HEK293 (cell line): Measurements from ENCODE around the gene FAM43A.

Experiments
- CTCF ChIA-PET: fragments of 350-600 bp; formaldehyde crosslinking; extraction: SDS; loops from one replicate; lab custom pipeline; 2021; ENCODE audit warnings: antibody characterized with exemption; lab: Yijun Ruan, JAX
- POLR2A ChIA-PET: fragments of 300-600 bp; formaldehyde crosslinking; extraction: SDS; loops from one replicate; lab custom pipeline; 2020; ENCODE audit warnings: antibody characterized with exemption, inconsistent platforms; lab: Yijun Ruan, JAX
- H3K27ac ChIP-seq: fragments of 200-500 bp; sonication (Bioruptor generic); 2 replicates; pipeline ENCODE4 v1.5.1; 2014; ENCODE audit warnings: low read depth, low read length, control low read depth, inconsistent platforms; ENCODE audit errors: extremely low read depth
- H3K36me3 ChIP-seq, 2 experiments: fragments of 200-500 bp in 1 of 2; sonication (Bioruptor generic) in 1 of 2; 1 replicate in 1 of 2; 2 replicates in 1 of 2; pipeline ENCODE4 v1.5.1; 2014 to 2017; ENCODE audit warnings: inconsistent platforms in 2 of 2, low read length in 2 of 2; ENCODE audit not compliant: control insufficient read depth in 2 of 2, insufficient read depth in 1 of 2
- H3K4me1 ChIP-seq: fragments of 200-500 bp; sonication (Bioruptor generic); 2 replicates; pipeline ENCODE4 v1.5.1; 2014; ENCODE audit warnings: mild to moderate bottlenecking, low read length, inconsistent platforms; ENCODE audit not compliant: control insufficient read depth, insufficient read depth
- H3K4me3 ChIP-seq: 2 replicates; pipeline ENCODE4 v1.5.1; 2011; ENCODE audit warnings: low read depth, mild to moderate bottlenecking, control low read depth, low read length, moderate library complexity
- H3K9me3 ChIP-seq: fragments of 200-500 bp; sonication (Bioruptor generic); 2 replicates; pipeline ENCODE4 v1.5.1; 2014; ENCODE audit warnings: low read depth, low read length, inconsistent platforms; ENCODE audit not compliant: control insufficient read depth, insufficient read depth
- OVOL3 ChIP-seq: fragments of 450-650 bp; formaldehyde crosslinking; IDR thresholded peaks from 2 replicates; pipeline ENCODE4 v1.5.1; 2016; ENCODE audit warnings: missing biosample characterization, missing genetic modification characterization
- PATZ1 ChIP-seq: fragments of 450-650 bp; formaldehyde crosslinking; IDR thresholded peaks from 2 replicates; pipeline ENCODE4 v1.5.1; 2016; ENCODE audit warnings: missing biosample characterization, missing genetic modification characterization
- WT1 ChIP-seq: fragments of 450-650 bp; formaldehyde crosslinking; IDR thresholded peaks from 2 replicates; pipeline ENCODE4 v1.5.1; 2016; ENCODE audit warnings: missing biosample characterization, missing genetic modification characterization
- YY2 ChIP-seq: fragments of 450-650 bp; formaldehyde crosslinking; IDR thresholded peaks from 2 replicates; pipeline ENCODE4 v1.5.1; 2016; ENCODE audit warnings: missing biosample characterization, missing genetic modification characterization
- ZBTB11 ChIP-seq: fragments of 450-650 bp; formaldehyde crosslinking; conservative IDR thresholded peaks from 2 replicates; pipeline ENCODE4 v1.5.1; 2016; ENCODE audit warnings: low read depth, missing biosample characterization, missing genetic modification characterization
- ZFHX2 ChIP-seq: fragments of 450-650 bp; formaldehyde crosslinking; conservative IDR thresholded peaks from 2 replicates; pipeline ENCODE4 v1.5.1; 2016; ENCODE audit warnings: missing biosample characterization, missing genetic modification characterization
- ZNF138 ChIP-seq: fragments of 450-650 bp; formaldehyde crosslinking; IDR thresholded peaks from 2 replicates; pipeline ENCODE4 v1.5.1; 2016; ENCODE audit warnings: missing biosample characterization, missing genetic modification characterization, borderline replicate concordance
- ZNF148 ChIP-seq: fragments of 450-650 bp; formaldehyde crosslinking; IDR thresholded peaks from 2 replicates; pipeline ENCODE4 v1.5.0; 2017; ENCODE audit warnings: missing biosample characterization, missing genetic modification characterization, borderline replicate concordance
- ZNF221 ChIP-seq: fragments of 450-650 bp; formaldehyde crosslinking; IDR thresholded peaks from 2 replicates; pipeline ENCODE4 v1.5.1; 2017; ENCODE audit warnings: missing biosample characterization, missing genetic modification characterization, borderline replicate concordance
- ZNF23 ChIP-seq: fragments of 450-650 bp; formaldehyde crosslinking; IDR thresholded peaks from 2 replicates; pipeline ENCODE4 v1.5.1; 2016; ENCODE audit warnings: missing biosample characterization, missing genetic modification characterization, borderline replicate concordance
- ZNF274 ChIP-seq, 2 experiments: fragments of 200-500 bp in 1 of 2; fragments of 450-650 bp in 1 of 2; sonication (Bioruptor generic) in 1 of 2; formaldehyde crosslinking in 1 of 2; IDR thresholded peaks; 2 replicates each; pipeline versions ENCODE4 v1.5.1 to v1.6.1; 2014 to 2016; ENCODE audit warnings: borderline replicate concordance in 1 of 2, inconsistent platforms in 1 of 2, low read length in 1 of 2, missing biosample characterization in 1 of 2, missing genetic modification characterization in 1 of 2
- ZNF280C ChIP-seq: fragments of 450-650 bp; formaldehyde crosslinking; IDR thresholded peaks from 2 replicates; pipeline ENCODE4 v1.5.1; 2016; ENCODE audit warnings: missing biosample characterization, missing genetic modification characterization
- ZNF280D ChIP-seq: fragments of 450-650 bp; formaldehyde crosslinking; IDR thresholded peaks from 2 replicates; pipeline ENCODE4 v1.5.1; 2016; ENCODE audit warnings: missing biosample characterization, missing genetic modification characterization
- ZNF350 ChIP-seq: fragments of 450-650 bp; formaldehyde crosslinking; IDR thresholded peaks from 2 replicates; pipeline ENCODE4 v1.5.0; 2017; ENCODE audit warnings: missing biosample characterization, mild to moderate bottlenecking, missing genetic modification characterization
- ZNF449 ChIP-seq: fragments of 450-650 bp; formaldehyde crosslinking; IDR thresholded peaks from 2 replicates; pipeline ENCODE4 v1.5.1; 2017; ENCODE audit warnings: missing biosample characterization, mild to moderate bottlenecking, missing genetic modification characterization, moderate library complexity
- ZNF600 ChIP-seq: fragments of 450-650 bp; formaldehyde crosslinking; IDR thresholded peaks from 2 replicates; pipeline ENCODE4 v1.5.1; 2016; ENCODE audit warnings: missing biosample characterization, missing genetic modification characterization
- ZNF785 ChIP-seq: fragments of 450-650 bp; formaldehyde crosslinking; IDR thresholded peaks from 2 replicates; pipeline ENCODE4 v1.5.1; 2016; ENCODE audit warnings: missing biosample characterization, missing genetic modification characterization

Gene FAM43A

GRCh38 chr3:194664857-194665256 is 20.8 kb upstream of the FAM43A start:
- H3K36me3 ChIP-seq: peaks cover 5 to 84% of the 10 kb centered on the region in 2 experiments; a peak in 2 of 3 replicates
- POLR2A ChIA-PET: no interaction called here
- TF ChIP-seq OVOL3 (no peak), ZNF600 (no peak)

GRCh38 chr3:194667363-194667762 is 18.3 kb upstream of the FAM43A start:
- TF ChIP-seq ZFHX2 (tag by site-specific recombination) (no peak), YY2 (tag by site-specific recombination) (no peak), ZNF23 (tag by site-specific recombination) (no peak), WT1 (tag by site-specific recombination) (no peak), PATZ1 (tag by site-specific recombination) (no peak), ZNF280C (tag by site-specific recombination) (no peak), ZNF221 (tag by site-specific recombination) (no peak), ZNF274 (IDR thresholded peaks at IDR 0.05; ENCODE audit: low read length) (no peak), ZNF274 (tag by site-specific recombination; IDR thresholded peaks at IDR 0.05; ENCODE audit: borderline replicate concordance) (no peak), ZNF138 (tag by site-specific recombination) (no peak), ZNF148 (no peak), ZBTB11 (tag by site-specific recombination) (no peak), ZNF350 (tag by site-specific recombination) (no peak), ZNF785 (tag by site-specific recombination) (no peak), ZNF280D (no peak), ZNF449 (tag by site-specific recombination) (no peak)
- CTCF ChIA-PET: interaction anchor here (1.4 kb wide), 1 partner anchor 15 kb away, joined by 5 read pairs; no protein-coding TSS in a partner anchor
- POLR2A ChIA-PET: no interaction called here
- H3K4me1 ChIP-seq: no peaks in the 10 kb centered on the region
- no peaks in the 10 kb centered on the region for H3K9me3 ChIP-seq
- H3K27ac ChIP-seq: no peak overlapping the region
- no peak overlapping the region for H3K4me3 ChIP-seq
- H3K36me3 ChIP-seq: peaks cover 5 to 64% of the 10 kb centered on the region in 2 experiments; a peak in 2 of 3 replicates

More at GRCh38 chr3:194664857-194665256, 20.8 kb upstream of the FAM43A start:
- no peak overlapping the region for H3K27ac ChIP-seq
- CTCF ChIA-PET: interaction anchor here (0.7 kb wide), 1 partner anchor 15 kb away, joined by 3 read pairs; no protein-coding TSS in a partner anchor
- H3K9me3 ChIP-seq: no peaks in the 10 kb centered on the region
- H3K4me3 ChIP-seq: no peak overlapping the region
- H3K4me1 ChIP-seq: no peaks in the 10 kb centered on the region
